Mesenchymal stem cell (in vitro differentiated cells and primary cell): ENCODE measurements around the gene RTN4.

Source experiments
- DNase-seq: peaks from one replicate; pipeline ENCODE4 v3.0.0-alpha.2; 2013
- H2AFZ ChIP-seq: one replicate; pipeline ENCODE4 v1.6.1; 2013; ENCODE audit warnings: low read depth, mild to moderate bottlenecking, control low read depth, inconsistent platforms, low read length, moderate library complexity
- H2AK5ac ChIP-seq: 2 replicates; pipeline ENCODE4 v1.6.1; 2013; ENCODE audit warnings: low read length, moderate library complexity, mild to moderate bottlenecking, inconsistent platforms; ENCODE audit not compliant: severe bottlenecking
- H2BK120ac ChIP-seq: one replicate; pipeline ENCODE4 v1.6.1; 2013; ENCODE audit warnings: low read depth, mild to moderate bottlenecking, inconsistent platforms, low read length, moderate library complexity
- H2BK12ac ChIP-seq, 2 experiments: one replicate each; pipeline ENCODE4 v1.6.1; 2013; ENCODE audit warnings: inconsistent platforms in 2 of 2, low read length in 2 of 2, mild to moderate bottlenecking in 2 of 2, moderate library complexity in 2 of 2, control low read depth in 1 of 2
- H2BK15ac ChIP-seq: one replicate; pipeline ENCODE4 v1.6.1; 2013; ENCODE audit warnings: mild to moderate bottlenecking, low read depth, inconsistent platforms; ENCODE audit not compliant: poor library complexity, severe bottlenecking
- H2BK5ac ChIP-seq: 2 replicates; pipeline ENCODE4 v1.6.1; 2013; ENCODE audit warnings: low read depth, mild to moderate bottlenecking, low read length, control low read depth, inconsistent platforms; ENCODE audit not compliant: poor library complexity, severe bottlenecking
- H3K14ac ChIP-seq, 2 experiments: one replicate each; pipeline ENCODE4 v1.6.1; 2013; ENCODE audit warnings: inconsistent platforms in 2 of 2, low read length in 2 of 2, control low read depth in 1 of 2, mild to moderate bottlenecking in 1 of 2, moderate library complexity in 1 of 2
- H3K18ac ChIP-seq, 2 experiments: one replicate each; pipeline ENCODE4 v1.6.1; 2013; ENCODE audit warnings: inconsistent platforms in 2 of 2, low read length in 2 of 2, control low read depth in 1 of 2, low read depth in 1 of 2, mild to moderate bottlenecking in 1 of 2
- H3K23ac ChIP-seq, 2 experiments: one replicate each; pipeline ENCODE4 v1.6.1; 2013; ENCODE audit warnings: inconsistent platforms in 2 of 2, low read length in 2 of 2, mild to moderate bottlenecking in 2 of 2, moderate library complexity in 2 of 2, control low read depth in 1 of 2
- H3K27ac ChIP-seq: 2 replicates; pipeline ENCODE4 v1.5.1; 2013; ENCODE audit warnings: mild to moderate bottlenecking, moderate library complexity, low read length, control low read depth, inconsistent platforms; ENCODE audit not compliant: poor library complexity, severe bottlenecking
- H3K27me3 ChIP-seq, 2 experiments: 2 replicates each; pipeline versions ENCODE4 v1.6.1 to v1.7.0; 2013; ENCODE audit warnings: low read length in 2 of 2, mild to moderate bottlenecking in 2 of 2, moderate library complexity in 2 of 2, control low read depth in 1 of 2, inconsistent platforms in 1 of 2; ENCODE audit not compliant: control insufficient read depth in 1 of 2, insufficient read depth in 1 of 2
- H3K36me3 ChIP-seq, 2 experiments: 2 replicates each; pipeline versions ENCODE4 v1.6.1 to v1.7.0; 2013; ENCODE audit warnings: low read length in 2 of 2, control low read depth in 1 of 2, inconsistent platforms in 1 of 2, low read depth in 1 of 2, mild to moderate bottlenecking in 1 of 2; ENCODE audit not compliant: insufficient read depth in 2 of 2, control insufficient read depth in 1 of 2
- H3K4ac ChIP-seq, 2 experiments: one replicate each; pipeline ENCODE4 v1.6.1; 2013; ENCODE audit warnings: inconsistent platforms in 2 of 2, low read length in 2 of 2, mild to moderate bottlenecking in 2 of 2, moderate library complexity in 2 of 2, control low read depth in 1 of 2, low read depth in 1 of 2
- H3K4me1 ChIP-seq: 2 replicates; pipeline ENCODE4 v1.6.1; 2013; ENCODE audit warnings: low read depth, low read length, control low read depth; ENCODE audit not compliant: control insufficient read depth, insufficient read depth
- H3K4me2 ChIP-seq: 2 replicates; pipeline ENCODE4 v1.6.1; 2013; ENCODE audit warnings: low read length, mild to moderate bottlenecking, inconsistent platforms; ENCODE audit not compliant: poor library complexity, severe bottlenecking
- H3K4me3 ChIP-seq, 2 experiments: 2 replicates each; pipeline versions ENCODE4 v1.5.1 to v1.7.0; 2013; ENCODE audit warnings: low read length in 2 of 2, mild to moderate bottlenecking in 2 of 2, control low read depth in 1 of 2, low read depth in 1 of 2; ENCODE audit not compliant: insufficient read depth in 1 of 2
- H3K79me1 ChIP-seq: replicated peaks from 2 replicates; pipeline ENCODE4 v1.6.1; 2013; ENCODE audit warnings: mild to moderate bottlenecking, control low read depth, low read length, inconsistent platforms; ENCODE audit not compliant: poor library complexity, severe bottlenecking
- H3K9ac ChIP-seq: 2 replicates; pipeline ENCODE4 v1.7.0; 2013; ENCODE audit warnings: mild to moderate bottlenecking, low read length, moderate library complexity
- H3K9me3 ChIP-seq: 2 replicates; pipeline ENCODE4 v1.7.0; 2013; ENCODE audit warnings: mild to moderate bottlenecking, low read length; ENCODE audit not compliant: control insufficient read depth
- H4K8ac ChIP-seq: one replicate; pipeline ENCODE4 v1.6.1; 2013; ENCODE audit warnings: inconsistent platforms, mild to moderate bottlenecking, low read length, moderate library complexity
- H4K91ac ChIP-seq: one replicate; pipeline ENCODE4 v1.6.1; 2013; ENCODE audit warnings: mild to moderate bottlenecking, low read length, inconsistent platforms
- WGBS: methylation state at CpG from one replicate; pipeline ENCODE4 v1.1.7; 2013; ENCODE audit warnings: mixed read lengths; 5-methylcytosine and 5-hydroxymethylcytosine counted together

The RTN4 gene

DNA sequence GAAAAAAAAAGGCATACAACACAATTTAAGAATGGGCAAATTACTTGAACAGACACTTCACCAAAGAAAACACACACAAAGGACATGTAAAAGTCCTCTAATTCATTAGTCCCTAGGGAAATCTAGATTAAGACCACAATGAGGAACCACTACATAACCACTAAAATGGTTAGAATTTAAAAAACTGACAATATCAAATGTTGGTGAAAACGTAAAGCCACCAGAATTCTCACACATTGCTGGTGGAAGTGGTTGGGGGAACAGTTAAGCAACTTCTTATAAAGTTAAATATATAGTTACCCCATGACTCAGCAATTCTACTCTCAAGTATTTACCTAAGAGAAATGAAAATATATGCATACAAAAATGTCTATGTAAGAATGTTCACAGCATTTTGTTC lies 11.8 kb downstream of the RTN4 start:
- no peaks in the 10 kb centered on the region for H3K27me3 ChIP-seq
- no peak overlapping the region for H2BK120ac ChIP-seq
- H4K91ac ChIP-seq = no peak overlapping the region
- no CpG with 5 or more reads among the region's 1 CpG for WGBS
- H3K36me3 ChIP-seq = peaks cover 0 to 17% of the 10 kb centered on the region in 2 experiments
- no peak overlapping the region for H2BK12ac ChIP-seq
- H2BK5ac ChIP-seq = no peak overlapping the region
- H3K23ac ChIP-seq = no peak overlapping the region
- no peak overlapping the region for H2AK5ac ChIP-seq
- no peak overlapping the region for H3K9ac ChIP-seq
- no peak overlapping the region for H2BK15ac ChIP-seq
- H3K4me2 ChIP-seq = no peak overlapping the region
- H3K18ac ChIP-seq = no peak overlapping the region
- peaks cover 2% of the 10 kb centered on the region for H3K4me1 ChIP-seq
- no peak overlapping the region for H3K14ac ChIP-seq
- no peak overlapping the region for H4K8ac ChIP-seq
- H3K79me1 ChIP-seq = no peaks in the 10 kb centered on the region
- H3K27ac ChIP-seq = no peak overlapping the region
- DNase-seq = no peak
- H3K4ac ChIP-seq = no peak overlapping the region
- no peaks in the 10 kb centered on the region for H3K9me3 ChIP-seq
- no peak overlapping the region for H2AFZ ChIP-seq
- no peak overlapping the region for H3K4me3 ChIP-seq

DNA sequence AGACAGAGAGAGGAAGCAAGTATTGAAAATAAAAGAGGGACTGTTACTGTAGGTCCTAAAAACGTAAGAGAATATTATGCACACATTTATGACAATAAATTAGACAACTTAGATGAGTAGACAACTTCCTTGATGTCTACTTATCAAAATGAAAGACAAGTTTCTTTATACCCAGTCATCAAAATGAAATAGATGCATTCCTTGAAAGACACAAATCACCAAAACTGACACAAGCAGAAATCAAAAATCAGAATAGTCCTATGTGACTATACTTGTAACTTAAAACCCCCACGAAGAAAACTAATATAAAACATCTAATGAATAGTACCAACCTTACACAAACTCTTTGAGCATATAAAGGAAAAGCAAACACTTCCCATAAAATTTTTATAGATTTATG lies 14.5 kb downstream of the RTN4 start:
- Histone ChIP-seq H3K18ac (no peak overlapping the region), H4K8ac (no peak overlapping the region)

DNA sequence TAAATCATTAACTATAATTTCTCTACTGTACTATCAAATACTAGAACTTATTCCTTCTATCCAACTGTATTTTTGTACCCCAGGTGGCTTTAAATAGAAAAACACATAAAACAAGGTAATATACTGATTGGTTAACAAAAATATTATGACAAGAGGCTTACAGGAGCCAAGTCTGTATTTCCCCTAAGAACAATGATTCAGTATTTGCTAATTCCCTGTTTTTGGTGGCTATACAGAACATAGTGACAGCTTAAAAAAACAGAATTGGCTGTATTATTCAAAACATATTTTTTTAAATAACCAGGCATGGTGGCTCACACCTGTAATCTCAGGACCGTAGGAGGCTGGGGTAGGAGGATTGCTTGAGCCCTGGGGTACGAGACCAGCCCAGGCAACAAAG lies 16.3 kb downstream of the RTN4 start:
- H3K18ac ChIP-seq = no peak overlapping the region

More for the DNA sequence above, 14.5 kb downstream of the RTN4 start:
- Histone ChIP-seq H3K9me3 (no peaks in the 10 kb centered on the region), H3K14ac (no peak overlapping the region), H3K79me1 (no peaks in the 10 kb centered on the region), H2BK15ac (no peak overlapping the region), H3K27me3 (no peaks in the 10 kb centered on the region), H3K4ac (no peak overlapping the region), H2BK5ac (no peak overlapping the region), H3K23ac (no peak overlapping the region), H2AK5ac (no peak overlapping the region), H2AFZ (no peak overlapping the region), H3K9ac (no peak overlapping the region), H3K36me3 (peaks cover 0 to 14% of the 10 kb centered on the region in 2 experiments), H3K4me1 (peaks cover 9% of the 10 kb centered on the region), H3K4me2 (no peak overlapping the region), H2BK120ac (no peak overlapping the region), H3K27ac (no peak overlapping the region), H3K4me3 (no peak overlapping the region), H2BK12ac (no peak overlapping the region), H4K91ac (no peak overlapping the region)
- 73% methylated on average over 1 of the region's 2 CpGs for WGBS
- DNase-seq = no peak

DNA sequence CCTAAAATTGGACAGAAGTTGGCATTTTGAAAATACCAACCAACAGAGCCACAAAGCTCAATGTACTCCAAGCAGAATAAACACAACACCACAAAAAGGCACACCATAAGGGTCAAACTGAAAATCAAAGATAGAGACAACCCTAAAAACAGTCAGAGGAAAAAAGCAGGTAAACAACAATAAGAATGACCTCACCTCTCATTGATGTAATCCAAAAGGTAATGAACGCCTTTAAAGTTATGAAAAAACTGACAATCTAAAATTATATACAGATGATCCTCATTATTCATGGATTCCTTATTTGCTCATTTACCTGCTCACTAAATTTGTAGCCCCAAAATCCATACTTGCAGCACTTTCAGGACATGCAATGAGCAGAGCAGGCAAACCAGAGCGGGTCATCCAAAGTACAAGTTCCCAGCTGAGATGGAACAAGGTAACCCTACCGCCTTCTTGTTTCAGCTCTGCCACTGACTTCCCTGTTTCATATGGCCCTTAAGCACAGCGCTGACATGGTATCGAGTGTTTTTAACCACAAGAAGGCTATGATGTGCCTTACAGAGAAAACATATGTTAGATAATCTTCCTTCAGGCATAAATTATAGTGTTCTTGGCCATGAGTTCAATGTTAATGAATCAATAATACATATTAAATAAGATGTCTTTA lies 17.0 kb downstream of the RTN4 start:
- no peaks in the 10 kb centered on the region for H3K9me3 ChIP-seq
- H3K23ac ChIP-seq = no peak overlapping the region
- no peaks in the 10 kb centered on the region for H3K27me3 ChIP-seq
- no peak overlapping the region for H3K4me2 ChIP-seq
- no peak overlapping the region for H3K18ac ChIP-seq
- H3K14ac ChIP-seq = no peak overlapping the region
- no peak overlapping the region for H3K4me3 ChIP-seq
- no peak overlapping the region for H2BK5ac ChIP-seq
- no peak overlapping the region for H4K91ac ChIP-seq
- DNase-seq = no peak
- H3K79me1 ChIP-seq = no peaks in the 10 kb centered on the region
- H3K4ac ChIP-seq = no peak overlapping the region
- WGBS = 100% methylated on average over 3 of the region's 5 CpGs
- no peak overlapping the region for H2BK15ac ChIP-seq
- H3K4me1 ChIP-seq = peaks cover 11% of the 10 kb centered on the region
- H2BK120ac ChIP-seq = no peak overlapping the region
- H2AFZ ChIP-seq = no peak overlapping the region
- H4K8ac ChIP-seq = no peak overlapping the region
- H3K36me3 ChIP-seq = peaks cover 0 to 15% of the 10 kb centered on the region in 2 experiments
- H3K27ac ChIP-seq = no peak overlapping the region
- no peak overlapping the region for H2AK5ac ChIP-seq
- H2BK12ac ChIP-seq = no peak overlapping the region
- no peak overlapping the region for H3K9ac ChIP-seq

More for the DNA sequence above, 16.3 kb downstream of the RTN4 start:
- Histone ChIP-seq H3K4me1 (peaks cover 10% of the 10 kb centered on the region), H3K36me3 (peaks cover 0 to 14% of the 10 kb centered on the region in 2 experiments), H3K27ac (no peak overlapping the region), H2AFZ (no peak overlapping the region), H4K91ac (no peak overlapping the region), H3K79me1 (no peaks in the 10 kb centered on the region), H2BK15ac (no peak overlapping the region), H2BK12ac (no peak overlapping the region), H3K9me3 (no peaks in the 10 kb centered on the region), H3K4me2 (no peak overlapping the region), H3K4me3 (no peak overlapping the region), H2BK120ac (no peak overlapping the region), H2AK5ac (no peak overlapping the region), H3K9ac (no peak overlapping the region), H3K4ac (no peak overlapping the region), H3K14ac (no peak overlapping the region), H4K8ac (no peak overlapping the region), H2BK5ac (no peak overlapping the region), H3K23ac (no peak overlapping the region), H3K27me3 (no peaks in the 10 kb centered on the region)
- DNase-seq = no peak
- WGBS = 100% methylated on average over 2 of the region's 2 CpGs
